Measurements from ENCODE around the gene DGAT2. TPM values are rescaled to one million over a fixed set of nuclear protein-coding genes. Genes with fewer than 3 reads are reported as not detected.

Gene DGAT2
- total RNA-seq, 1 donor from 2014 or later: 0.13 TPM

- Mint-ChIP-seq H3K4me3 (ENCODE audit: unreplicated experiment) (no peak overlapping the region), H3K27me3 (ENCODE audit: unreplicated experiment) (no peaks in the 10 kb centered on the region), H3K36me3 (ENCODE audit: unreplicated experiment) (peaks cover 2% of the 10 kb centered on the region), H3K4me1 (ENCODE audit: unreplicated experiment) (peaks cover 7% of the 10 kb centered on the region), H3K9me3 (ENCODE audit: unreplicated experiment) (no peaks in the 10 kb centered on the region), H3K27ac (ENCODE audit: unreplicated experiment) (no peak overlapping the region)
- DNase-seq (ENCODE audit: extremely low spot score, unreplicated experiment): no peak
- TF ChIP-seq CTCF (IDR thresholded peaks at IDR 0.05): no peak
These were observed 41.4 kb downstream of the DGAT2 start for GRCh38 chr11:75809991-75810390.

GRCh38 chr11:75810637-75811390 lies 42.2 kb downstream of the DGAT2 start:
- H3K27me3 Mint-ChIP-seq (ENCODE audit: unreplicated experiment): no peaks in the 10 kb centered on the region
- TF ChIP-seq CTCF (IDR thresholded peaks at IDR 0.05): no peak
- H3K27ac Mint-ChIP-seq (ENCODE audit: unreplicated experiment): no peak overlapping the region
- H3K9me3 Mint-ChIP-seq (ENCODE audit: unreplicated experiment): no peaks in the 10 kb centered on the region
- peaks cover 2% of the 10 kb centered on the region for H3K36me3 Mint-ChIP-seq (ENCODE audit: unreplicated experiment)
- no peak for DNase-seq (ENCODE audit: extremely low spot score, unreplicated experiment)
- peaks cover 7% of the 10 kb centered on the region for H3K4me1 Mint-ChIP-seq (ENCODE audit: unreplicated experiment)
- no peak overlapping the region for H3K4me3 Mint-ChIP-seq (ENCODE audit: unreplicated experiment)

DNA sequence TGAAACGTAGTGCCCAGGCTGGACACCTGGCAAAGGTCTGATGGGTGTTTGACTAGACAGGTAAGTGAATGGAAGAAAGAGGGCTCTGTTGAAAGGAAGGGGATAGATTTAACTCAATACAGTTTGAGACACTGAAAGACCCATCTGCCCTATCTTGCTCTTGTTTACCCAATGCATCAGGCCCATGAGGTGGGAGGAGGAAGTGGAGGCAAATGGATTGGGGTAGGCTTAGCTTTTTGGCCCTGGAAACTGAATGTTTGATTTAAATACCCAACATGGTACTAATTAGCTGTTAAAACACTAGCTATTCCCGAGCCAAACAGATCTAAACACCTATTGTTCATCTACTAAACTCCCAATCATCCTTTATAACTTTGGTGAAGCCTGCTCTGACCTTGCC lies 42.9 kb downstream of the DGAT2 start:
- Mint-ChIP-seq H3K36me3 (ENCODE audit: unreplicated experiment) (peaks cover 2% of the 10 kb centered on the region), H3K9me3 (ENCODE audit: unreplicated experiment) (no peaks in the 10 kb centered on the region), H3K4me3 (ENCODE audit: unreplicated experiment) (no peak overlapping the region), H3K4me1 (ENCODE audit: unreplicated experiment) (peaks cover 7% of the 10 kb centered on the region), H3K27ac (ENCODE audit: unreplicated experiment) (no peak overlapping the region), H3K27me3 (ENCODE audit: unreplicated experiment) (no peaks in the 10 kb centered on the region)
- TF ChIP-seq CTCF (IDR thresholded peaks at IDR 0.05): no peak
- no peak for DNase-seq (ENCODE audit: extremely low spot score, unreplicated experiment)

DNA sequence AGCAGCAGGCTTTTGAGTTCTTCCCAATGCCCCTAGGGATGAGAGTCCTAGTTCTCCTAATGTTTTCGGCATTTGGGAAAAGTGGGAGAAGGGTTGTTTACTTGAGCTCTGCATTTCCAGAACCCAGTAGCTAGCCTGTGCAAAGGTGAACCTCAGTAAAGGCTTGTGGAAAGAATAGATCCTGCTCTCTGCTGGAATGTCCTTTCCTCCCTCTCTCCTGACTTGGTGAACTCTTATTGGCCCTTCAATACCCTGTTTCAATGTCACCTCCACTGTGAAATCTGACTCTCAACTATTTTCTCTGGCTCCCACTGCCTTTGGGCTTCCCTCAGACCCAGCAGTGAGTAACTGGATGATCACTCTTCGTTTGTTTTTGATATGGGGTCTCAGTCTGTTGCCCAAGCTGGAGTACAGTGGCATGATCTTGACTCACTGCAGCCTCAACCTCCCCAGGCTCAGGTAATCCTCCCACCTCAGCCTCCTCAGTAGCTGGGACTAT lies 44.0 kb downstream of the DGAT2 start:
- peaks cover 7% of the 10 kb centered on the region for H3K4me1 Mint-ChIP-seq (ENCODE audit: unreplicated experiment)
- no peak for DNase-seq (ENCODE audit: extremely low spot score, unreplicated experiment)
- H3K27ac Mint-ChIP-seq (ENCODE audit: unreplicated experiment): no peak overlapping the region
- H3K36me3 Mint-ChIP-seq (ENCODE audit: unreplicated experiment): peaks cover 2% of the 10 kb centered on the region
- no peak for TF ChIP-seq CTCF (IDR thresholded peaks at IDR 0.05)
- no peaks in the 10 kb centered on the region for H3K27me3 Mint-ChIP-seq (ENCODE audit: unreplicated experiment)
- H3K4me3 Mint-ChIP-seq (ENCODE audit: unreplicated experiment): no peak overlapping the region
- no peaks in the 10 kb centered on the region for H3K9me3 Mint-ChIP-seq (ENCODE audit: unreplicated experiment)

- Mint-ChIP-seq H3K27ac (ENCODE audit: unreplicated experiment) (no peak overlapping the region), H3K4me3 (ENCODE audit: unreplicated experiment) (no peak overlapping the region), H3K4me1 (ENCODE audit: unreplicated experiment) (peaks cover 9% of the 10 kb centered on the region), H3K36me3 (ENCODE audit: unreplicated experiment) (peaks cover 2% of the 10 kb centered on the region), H3K27me3 (ENCODE audit: unreplicated experiment) (no peaks in the 10 kb centered on the region), H3K9me3 (ENCODE audit: unreplicated experiment) (no peaks in the 10 kb centered on the region)
- DNase-seq (ENCODE audit: extremely low spot score, unreplicated experiment): no peak
- no peak for TF ChIP-seq CTCF (IDR thresholded peaks at IDR 0.05)
These were observed 44.5 kb downstream of the DGAT2 start for GRCh38 chr11:75813124-75813523.

Measured in osteocyte (in vitro differentiated cells).